HL-60 (cell line): ENCODE data around the gene APBA2.

ENCODE experiments used
- DNase-seq, 2 experiments: peaks; one replicate each; pipeline ENCODE4 v3.0.0-alpha.2; 2010 to 2020; ENCODE audit warnings: low read depth in 1 of 2, low spot score in 1 of 2
- H3K27ac ChIP-seq: fragments of 250-450 bp; sonication (Bioruptor Pico); replicated peaks from 2 replicates; pipeline ENCODE4 v1.5.1; 2020; ENCODE audit warnings: mild to moderate bottlenecking, moderate library complexity
- H3K27me3 ChIP-seq: fragments of 250-450 bp; sonication (Bioruptor Pico); 2 replicates; pipeline ENCODE4 v1.5.1; 2021; ENCODE audit warnings: mild to moderate bottlenecking, moderate library complexity; ENCODE audit not compliant: insufficient read depth, poor library complexity, severe bottlenecking
- H3K4me3 ChIP-seq: replicated peaks from 2 replicates; pipeline ENCODE4 v1.5.1; 2011; ENCODE audit warnings: mild to moderate bottlenecking, control low read depth, low read length; ENCODE audit not compliant: insufficient read depth
- CTCF ChIP-seq: IDR thresholded peaks from one replicate; pipeline ENCODE4 v1.5.1; 2011; ENCODE audit warnings: low read length, control low read depth, inconsistent platforms; ENCODE audit not compliant: insufficient read depth
- GABPA ChIP-seq: IDR thresholded peaks from 2 replicates; pipeline ENCODE4 v1.6.1; 2012; ENCODE audit warnings: low read depth
- POLR2AphosphoS5 ChIP-seq: IDR thresholded peaks from 2 replicates; pipeline ENCODE4 v1.6.1; 2012; ENCODE audit warnings: low read depth
- REST ChIP-seq: IDR thresholded peaks from 2 replicates; pipeline ENCODE4 v1.6.1; 2012; ENCODE audit warnings: low read depth; ENCODE audit not compliant: insufficient replicate concordance
- SPI1 ChIP-seq: IDR thresholded peaks from 2 replicates; pipeline ENCODE4 v1.6.1; 2012; ENCODE audit warnings: low read depth, mild to moderate bottlenecking, borderline replicate concordance

The APBA2 gene

GRCh38 chr15:28942571-28942970 is 56.8 kb downstream of the APBA2 start:
- TF ChIP-seq POLR2AphosphoS5 (no peak), CTCF (no peak), GABPA (no peak), SPI1 (no peak), REST (no peak)
- no peak overlapping the region for H3K27ac ChIP-seq
- no peak for DNase-seq
- no peaks in the 10 kb centered on the region for H3K27me3 ChIP-seq
- H3K4me3 ChIP-seq, result no peak overlapping the region

- Histone ChIP-seq H3K27me3 (no peaks in the 10 kb centered on the region), H3K4me3 (no peak overlapping the region), H3K27ac (no peak overlapping the region)
- TF ChIP-seq SPI1 (no peak), REST (no peak), GABPA (no peak), POLR2AphosphoS5 (no peak), CTCF (no peak)
- DNase-seq, result no peak
These were observed 57.4 kb downstream of the APBA2 start for GRCh38 chr15:28943146-28943545.

- TF ChIP-seq GABPA (no peak), CTCF (no peak), SPI1 (no peak), REST (no peak), POLR2AphosphoS5 (no peak)
- DNase-seq, result no peak
- H3K27ac ChIP-seq, result no peak overlapping the region
- no peaks in the 10 kb centered on the region for H3K27me3 ChIP-seq
- no peak overlapping the region for H3K4me3 ChIP-seq
These were observed 57.9 kb downstream of the APBA2 start for GRCh38 chr15:28943611-28944230.
